Hepatocyte (in vitro differentiated cells): Measurements from ENCODE around the gene IGSF6. TPM values are rescaled to one million over a fixed set of nuclear protein-coding genes. Genes with fewer than 3 reads are reported as not detected.

ENCODE experiments used
- DNase-seq: peaks from one replicate; pipeline ENCODE4 v3.0.0-alpha.2; 2016; ENCODE audit warnings: low spot score
- H2AFZ ChIP-seq: fragments of 200-600 bp; sonication (generic); 2 replicates; pipeline ENCODE4 v1.6.0; 2016; ENCODE audit warnings: antibody characterized with exemption, mild to moderate bottlenecking
- H3K27ac ChIP-seq: fragments of 200-600 bp; sonication (generic); 2 replicates; pipeline ENCODE4 v1.5.1; 2016; ENCODE audit warnings: mild to moderate bottlenecking
- H3K27me3 ChIP-seq: fragments of 200-600 bp; sonication (generic); 2 replicates; pipeline ENCODE4 v1.6.1; 2016
- H3K36me3 ChIP-seq: fragments of 200-600 bp; sonication (generic); replicated peaks from 2 replicates; pipeline ENCODE4 v1.5.1; 2016; ENCODE audit warnings: low read depth; ENCODE audit not compliant: insufficient read depth
- H3K4me1 ChIP-seq: fragments of 200-600 bp; sonication (generic); 2 replicates; pipeline ENCODE4 v1.5.1; 2016; ENCODE audit warnings: mild to moderate bottlenecking, moderate library complexity; ENCODE audit not compliant: insufficient read depth
- H3K4me2 ChIP-seq: fragments of 200-600 bp; sonication (generic); 2 replicates; pipeline ENCODE4 v1.6.0; 2016
- H3K4me3 ChIP-seq: fragments of 200-600 bp; sonication (generic); 2 replicates; pipeline ENCODE4 v1.5.1; 2016; ENCODE audit warnings: mild to moderate bottlenecking
- H3K79me2 ChIP-seq: fragments of 200-600 bp; sonication (generic); 2 replicates; pipeline ENCODE4 v1.6.0; 2017; ENCODE audit warnings: mild to moderate bottlenecking
- H3K9me2 ChIP-seq: fragments of 200-600 bp; sonication (generic); replicated peaks from 2 replicates; pipeline ENCODE4 v1.6.0; 2017; ENCODE audit warnings: mild to moderate bottlenecking; ENCODE audit not compliant: insufficient read depth
- H3K9me3 ChIP-seq: fragments of 200-600 bp; sonication (generic); 2 replicates; pipeline ENCODE4 v1.5.1; 2016; ENCODE audit warnings: low read depth, mild to moderate bottlenecking
- H4K20me1 ChIP-seq: fragments of 200-600 bp; sonication (generic); 2 replicates; pipeline ENCODE4 v1.6.0; 2016; ENCODE audit warnings: mild to moderate bottlenecking; ENCODE audit not compliant: insufficient read depth, poor library complexity, severe bottlenecking
- CTCF ChIP-seq: fragments of 200-600 bp; sonication (generic); IDR thresholded peaks from 2 replicates; pipeline ENCODE4 v1.5.1; 2016; ENCODE audit warnings: antibody characterized with exemption, mild to moderate bottlenecking; ENCODE audit not compliant: poor library complexity
- EZH2 ChIP-seq: fragments of 200-600 bp; sonication (generic); IDR thresholded peaks from 2 replicates; pipeline ENCODE4 v1.6.1; 2016; ENCODE audit warnings: antibody characterized with exemption, mild to moderate bottlenecking, borderline replicate concordance
- EZH2phosphoT487 ChIP-seq: fragments of 200-600 bp; sonication (generic); IDR thresholded peaks from one replicate; pipeline ENCODE4 v1.6.1; 2018; ENCODE audit warnings: antibody characterized with exemption, mild to moderate bottlenecking, low read depth, moderate library complexity; ENCODE audit not compliant: unreplicated experiment, severe bottlenecking
- WGBS: methylation state at CpG from one replicate; pipeline ENCODE4 v1.1.6; 2016; ENCODE audit warnings: low lambda C conversion rate; ENCODE audit errors: missing lambda C conversion rate; 5-methylcytosine and 5-hydroxymethylcytosine counted together
- polyA plus RNA-seq: library from polyadenylated mRNA; unstranded; fragments of >200 nt; fragmentation: Nextera tagmentation; extraction: Ambion mirVana; gene quantifications from 2 replicates; pipeline ENCODE4 v1.2.1, GENCODE V29; 2016
- total RNA-seq: library from RNA; depleted of rRNA; stranded (reverse); fragments of >200 nt; gene quantifications from 2 replicates; pipeline ENCODE4 v1.2.3, GENCODE V29; 2014

The IGSF6 gene
- total and polyA plus RNA-seq, 2 experiments from 2014 or later = 0.70 to 2.2 TPM

GRCh38 chr16:21613781-21614180 lies 38.6 kb downstream of the IGSF6 start:
- Histone ChIP-seq H3K27me3 (no peaks in the 10 kb centered on the region), H3K27ac (no peak overlapping the region), H2AFZ (no peak overlapping the region), H3K36me3 (no peaks in the 10 kb centered on the region), H3K9me3 (no peaks in the 10 kb centered on the region), H3K4me2 (no peak overlapping the region), H3K9me2 (no peaks in the 10 kb centered on the region), H3K4me1 (peaks cover 17% of the 10 kb centered on the region), H4K20me1 (peaks cover 42% of the 10 kb centered on the region), H3K4me3 (no peak overlapping the region), H3K79me2 (peaks cover 95% of the 10 kb centered on the region)
- DNase-seq = no peak
- TF ChIP-seq EZH2phosphoT487 (no peak), CTCF (no peak), EZH2 (no peak)
- WGBS = 94% methylated on average over 2 of the region's 2 CpGs

GRCh38 chr16:21613361-21613760 lies 39.0 kb downstream of the IGSF6 start:
- no peak for DNase-seq
- Histone ChIP-seq H3K79me2 (peaks cover 95% of the 10 kb centered on the region), H3K9me3 (no peaks in the 10 kb centered on the region), H3K27ac (no peak overlapping the region), H3K4me2 (no peak overlapping the region), H3K4me3 (no peak overlapping the region), H3K4me1 (peaks cover 17% of the 10 kb centered on the region), H4K20me1 (peaks cover 46% of the 10 kb centered on the region), H3K9me2 (no peaks in the 10 kb centered on the region), H3K36me3 (no peaks in the 10 kb centered on the region), H2AFZ (no peak overlapping the region), H3K27me3 (no peaks in the 10 kb centered on the region)
- no peak for TF ChIP-seq EZH2phosphoT487
- no peak for TF ChIP-seq EZH2
- no peak for TF ChIP-seq CTCF
- 96% methylated on average over 4 of the region's 4 CpGs for WGBS

GRCh38 chr16:21611556-21612384 lies 40.6 kb downstream of the IGSF6 start:
- WGBS = 52% methylated on average over 7 of the region's 7 CpGs
- peak overlapping the region; percentile 61 for H3K4me2 ChIP-seq
- DNase-seq = no peak
- no peak for TF ChIP-seq EZH2
- H3K27ac ChIP-seq = peak overlapping the region; percentile 67
- peaks cover under 1% of the 10 kb centered on the region for H3K9me3 ChIP-seq
- peaks cover 58% of the 10 kb centered on the region for H4K20me1 ChIP-seq
- no peaks in the 10 kb centered on the region for H3K36me3 ChIP-seq
- H3K27me3 ChIP-seq = no peaks in the 10 kb centered on the region
- no peaks in the 10 kb centered on the region for H3K9me2 ChIP-seq
- no peak overlapping the region for H3K4me3 ChIP-seq
- H2AFZ ChIP-seq = no peak overlapping the region
- peaks cover 95% of the 10 kb centered on the region for H3K79me2 ChIP-seq
- H3K4me1 ChIP-seq = peaks cover 17% of the 10 kb centered on the region

- Histone ChIP-seq H3K4me1 (peaks cover 17% of the 10 kb centered on the region), H3K27ac (peak overlapping the region; percentile 67), H3K4me2 (peak overlapping the region; percentile 61), H3K4me3 (no peak overlapping the region), H3K27me3 (no peaks in the 10 kb centered on the region), H3K9me3 (peaks cover 3% of the 10 kb centered on the region), H4K20me1 (peaks cover 59% of the 10 kb centered on the region), H3K36me3 (no peaks in the 10 kb centered on the region), H3K79me2 (peaks cover 95% of the 10 kb centered on the region), H2AFZ (no peak overlapping the region), H3K9me2 (no peaks in the 10 kb centered on the region)
- WGBS = 21% methylated on average over 4 of the region's 4 CpGs
- TF ChIP-seq EZH2phosphoT487 = no peak
- no peak for TF ChIP-seq CTCF
- no peak for TF ChIP-seq EZH2
- DNase-seq = no peak
Observed at GRCh38 chr16:21611198-21611555, 41.2 kb downstream of the IGSF6 start.
